HCT116 (cell line): ENCODE measurements around the gene REXO4. TPM values are rescaled to one million over a fixed set of nuclear protein-coding genes. Genes with fewer than 3 reads are reported as not detected.

Experiments
- ATAC-seq: fragments of 200-7000 bp; cut with Tn5 transposase; 2 replicates; pipeline ENCODE4 v1.9.1; 2020; ENCODE audit warnings: mild to moderate bottlenecking, moderate library complexity
- BruUV-seq: library from RNA; stranded (reverse); fragments of 400-500 nt; replicated peaks from 2 replicates; lab custom pipeline; 2021; lab: Mats Ljungman, UMichigan
- CTCF ChIA-PET: fragments of 300-600 bp; sonication (Branson Sonifier 250); formaldehyde crosslinking; loops from one replicate; lab custom pipeline; 2021; ENCODE audit warnings: antibody characterized with exemption; lab: Charles Lee
- POLR2A ChIA-PET: fragments of 300-600, 350-600 bp; sonication (Branson Sonifier 250); formaldehyde crosslinking; loops from one replicate; lab custom pipeline; 2021; ENCODE audit warnings: antibody characterized with exemption; lab: Charles Lee
- RAD21 ChIA-PET, 2 experiments: fragments of 300-600 bp; sonication (Branson Sonifier 250); formaldehyde crosslinking; loops; one replicate each; lab custom pipeline; 2023; ENCODE audit warnings: low total read pairs in 2 of 2; ENCODE audit not compliant: uncharacterized antibody in 2 of 2, unreplicated experiment in 2 of 2, low non-redundant PET in 1 of 2; lab: Charles Lee
- DNase-seq: peaks from one replicate; pipeline ENCODE4 v3.0.0-alpha.2; 2010; ENCODE audit warnings: low read depth, low spot score
- H2AFZ ChIP-seq: fragments of 200-600 bp; shearing (Covaris generic), sonication (generic); 2 replicates; pipeline ENCODE4 v1.6.1; 2017; ENCODE audit warnings: low read depth, mixed run types, mixed read lengths, antibody characterized with exemption, low read length; ENCODE audit not compliant: poor library complexity, severe bottlenecking
- H3K27ac ChIP-seq: 2 replicates; pipeline ENCODE4 v1.5.1; 2012; ENCODE audit warnings: low read depth, low read length
- H3K27me3 ChIP-seq: fragments of 200-600 bp; sonication (generic); 2 replicates; pipeline ENCODE4 v1.6.1; 2016; ENCODE audit warnings: mixed run types, low read length, mixed read lengths; ENCODE audit not compliant: insufficient read depth
- H3K36me3 ChIP-seq, 2 experiments: fragments of 200-500 bp in 1 of 2; fragments of 200-600 bp in 1 of 2; sonication (Bioruptor generic) in 1 of 2; sonication (generic) in 1 of 2; 2 replicates each; pipeline versions ENCODE4 v1.5.1 to v1.6.1; 2014 to 2016; ENCODE audit warnings: low read length in 2 of 2, inconsistent platforms in 1 of 2, mixed read lengths in 1 of 2, mixed run types in 1 of 2; ENCODE audit not compliant: insufficient read depth in 2 of 2, control insufficient read depth in 1 of 2
- H3K4me1 ChIP-seq, 2 experiments: fragments of 200-600 bp in 1 of 2; sonication (generic) in 1 of 2; 2 replicates each; pipeline versions ENCODE4 v1.5.1 to v1.6.1; 2012 to 2017; ENCODE audit warnings: low read length in 2 of 2, inconsistent platforms in 1 of 2, mild to moderate bottlenecking in 1 of 2, mixed read lengths in 1 of 2, mixed run types in 1 of 2, moderate library complexity in 1 of 2; ENCODE audit not compliant: insufficient read depth in 2 of 2, control insufficient read depth in 1 of 2
- H3K4me2 ChIP-seq: fragments of 200-600 bp; sonication (generic); 2 replicates; pipeline ENCODE4 v1.6.1; 2017; ENCODE audit warnings: mixed run types, low read length, mixed read lengths
- H3K4me3 ChIP-seq, 2 experiments: fragments of 200-600 bp in 1 of 2; sonication (generic) in 1 of 2; replicated peaks in 1 of 2; 2 replicates each; pipeline ENCODE4 v1.5.1; 2011 to 2016; ENCODE audit warnings: low read length in 2 of 2, control low read depth in 1 of 2, low read depth in 1 of 2, mild to moderate bottlenecking in 1 of 2, mixed read lengths in 1 of 2, mixed run types in 1 of 2
- H3K79me2 ChIP-seq: fragments of 200-600 bp; sonication (generic); 2 replicates; pipeline ENCODE4 v1.6.1; 2017; ENCODE audit warnings: mild to moderate bottlenecking, mixed run types, low read length, moderate library complexity, mixed read lengths; ENCODE audit not compliant: insufficient read depth
- H3K9ac ChIP-seq: fragments of 200-600 bp; sonication (generic); 2 replicates; pipeline ENCODE4 v1.6.1; 2016; ENCODE audit warnings: low read length, mixed read lengths
- H3K9me2 ChIP-seq: fragments of 200-600 bp; sonication (generic), shearing (Covaris generic); 2 replicates; pipeline ENCODE4 v1.6.1; 2017; ENCODE audit warnings: mixed run types, mild to moderate bottlenecking, moderate library complexity; ENCODE audit not compliant: insufficient read depth
- H3K9me3 ChIP-seq, 2 experiments: fragments of 200-500 bp in 1 of 2; fragments of 200-600 bp in 1 of 2; sonication (Bioruptor generic) in 1 of 2; sonication (generic) in 1 of 2; 2 replicates each; pipeline ENCODE4 v1.6.1; 2014 to 2017; ENCODE audit warnings: low read length in 2 of 2, mixed read lengths in 2 of 2, inconsistent platforms in 1 of 2, low read depth in 1 of 2, mild to moderate bottlenecking in 1 of 2, mixed run types in 1 of 2, moderate library complexity in 1 of 2; ENCODE audit not compliant: control insufficient read depth in 1 of 2, insufficient read depth in 1 of 2
- H4K20me1 ChIP-seq: fragments of 200-600 bp; sonication (generic), shearing (Covaris generic); 2 replicates; pipeline ENCODE4 v1.6.1; 2017; ENCODE audit warnings: mixed run types, mild to moderate bottlenecking, moderate library complexity; ENCODE audit not compliant: insufficient read depth
- MAX ChIP-seq: IDR thresholded peaks from 2 replicates; pipeline ENCODE4 v1.6.1; 2012
- RAD21 ChIP-seq: IDR thresholded peaks from 2 replicates; pipeline ENCODE4 v1.6.1; 2012; ENCODE audit warnings: low read depth, mild to moderate bottlenecking
- REST ChIP-seq: IDR thresholded peaks from 2 replicates; pipeline ENCODE4 v1.6.1; 2012; ENCODE audit warnings: low read depth
- SP1 ChIP-seq: IDR thresholded peaks from 2 replicates; pipeline ENCODE4 v1.6.1; 2012; ENCODE audit warnings: low read depth
- TCF7L2 ChIP-seq: IDR thresholded peaks from 2 replicates; pipeline ENCODE4 v1.7.0; 2011; ENCODE audit warnings: borderline replicate concordance, inconsistent platforms; ENCODE audit not compliant: insufficient read depth, insufficient read length; ENCODE audit errors: extremely low read depth
- YY1 ChIP-seq: IDR thresholded peaks from 2 replicates; pipeline ENCODE4 v1.6.1; 2011; ENCODE audit warnings: low read length, low read depth, moderate library complexity, mild to moderate bottlenecking; ENCODE audit not compliant: insufficient replicate concordance; ENCODE audit errors: extremely low read depth
- ZNF274 ChIP-seq: fragments of 200-500 bp; sonication (Bioruptor generic); IDR thresholded peaks from 2 replicates; pipeline ENCODE4 v1.6.1; 2014; ENCODE audit warnings: mild to moderate bottlenecking, low read depth, low read length, inconsistent platforms
- intact Hi-C: fragments of 100-400 bp; cut with micrococcal nuclease; formaldehyde crosslinking; loops from 2 replicates; pipeline ENCODE4 v1.10.0; 2022
- total RNA-seq: library from RNA; stranded (reverse); gene quantifications from one replicate; pipeline ENCODE4 v1.2.1, GENCODE V29; 2021; ENCODE audit not compliant: unreplicated experiment

Gene REXO4
- total RNA-seq, 1 experiment from 2014 or later = 24.6 TPM

- TF ChIP-seq REST (no peak), YY1 (no peak), MAX (no peak), RAD21 (no peak), ZNF274 (no peak)
Observed at GRCh38 chr9:133458643-133459312, 41.0 kb upstream of the REXO4 start (continued).

GRCh38 chr9:133457748-133458147 is 39.9 kb upstream of the REXO4 start:
- peaks cover 16 to 17% of the 10 kb centered on the region in 2 experiments for H3K4me1 ChIP-seq
- no peaks in the 10 kb centered on the region for H3K27me3 ChIP-seq
- no peak overlapping the region for H3K4me3 ChIP-seq
- H3K9me3 ChIP-seq = no peaks in the 10 kb centered on the region
- H4K20me1 ChIP-seq = no peaks in the 10 kb centered on the region
- ChIA-PET RAD21 (no interaction called here), CTCF (no interaction called here), POLR2A (no interaction called here)
- ATAC-seq = no peak
- no peak for DNase-seq
- no peak overlapping the region for H2AFZ ChIP-seq
- H3K27ac ChIP-seq = no peak overlapping the region
- TF ChIP-seq REST (no peak), SP1 (no peak), ZNF274 (no peak), TCF7L2 (no peak)
- no peaks in the 10 kb centered on the region for H3K79me2 ChIP-seq
- H3K4me2 ChIP-seq = no peak overlapping the region
- intact Hi-C loops = no loop called here
- H3K9ac ChIP-seq = no peak overlapping the region
- no peaks in the 10 kb centered on the region for H3K36me3 ChIP-seq
- no TSS peak for BruUV-seq
- no peaks in the 10 kb centered on the region for H3K9me2 ChIP-seq
